Activated gamma-delta T cell treated with Interleukin-2 at 50 U/mL for 16 hours (primary cell): ENCODE data around the gene PRTG.
"Not testable (repeated sequence)": the region's sequence is repeated elsewhere in the genome, so short reads cannot be mapped to it uniquely, and the experiment has no call there.

Experiments used
- DNase-seq: peaks from one replicate; pipeline ENCODE4 v3.0.0-alpha.2; 2020

The PRTG gene

DNA sequence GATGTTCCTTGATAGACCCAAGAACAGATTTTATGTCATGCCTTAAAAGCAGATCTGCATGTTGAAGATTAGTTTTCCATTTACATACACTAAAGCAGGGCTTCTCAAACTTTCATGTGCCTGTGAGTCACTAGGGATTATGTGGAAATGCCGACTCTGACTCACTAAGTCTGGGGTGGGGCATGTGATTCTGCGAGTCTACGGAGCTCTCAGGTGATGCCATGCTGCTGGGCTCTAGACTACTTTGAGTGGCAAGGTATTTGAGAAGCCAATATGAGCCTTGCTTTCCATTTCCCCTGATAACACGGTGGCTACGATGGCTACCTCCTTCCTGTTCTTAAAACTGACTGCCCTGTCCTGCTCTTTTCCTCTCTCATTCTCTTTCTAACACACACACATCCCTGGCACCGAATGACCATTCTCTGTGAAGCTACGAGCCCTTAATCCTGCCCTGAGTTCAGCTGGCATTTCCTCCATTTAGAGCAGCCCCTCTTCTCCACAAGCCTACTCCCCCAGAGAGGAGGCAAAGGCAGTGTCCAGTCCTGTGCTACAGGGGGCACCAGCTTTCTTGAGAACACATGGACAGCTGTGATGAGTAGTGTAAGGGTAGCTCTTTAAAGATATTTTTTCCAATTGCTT, 115.1 kb downstream of the PRTG start:
- DNase-seq, result no peak

DNA sequence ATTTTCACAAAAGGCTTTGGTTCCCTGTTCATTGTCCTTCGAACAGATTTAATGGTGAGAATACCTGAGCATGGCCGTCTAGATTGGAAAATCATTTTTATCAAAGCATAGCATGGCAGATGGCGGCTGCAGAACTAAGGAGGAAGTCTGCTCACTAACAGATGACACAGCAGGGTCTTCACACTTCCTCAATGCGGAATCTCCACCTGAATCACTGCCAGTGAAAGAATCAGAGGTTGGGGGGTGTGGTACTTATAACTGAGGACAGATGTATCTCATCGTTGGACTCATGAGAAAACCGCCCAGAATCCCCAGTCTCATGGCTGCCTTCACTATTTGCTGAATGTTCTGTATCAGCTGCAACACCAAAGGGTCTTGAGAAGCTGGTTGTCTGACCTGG, 123.2 kb downstream of the PRTG start:
- no peak for DNase-seq

DNA sequence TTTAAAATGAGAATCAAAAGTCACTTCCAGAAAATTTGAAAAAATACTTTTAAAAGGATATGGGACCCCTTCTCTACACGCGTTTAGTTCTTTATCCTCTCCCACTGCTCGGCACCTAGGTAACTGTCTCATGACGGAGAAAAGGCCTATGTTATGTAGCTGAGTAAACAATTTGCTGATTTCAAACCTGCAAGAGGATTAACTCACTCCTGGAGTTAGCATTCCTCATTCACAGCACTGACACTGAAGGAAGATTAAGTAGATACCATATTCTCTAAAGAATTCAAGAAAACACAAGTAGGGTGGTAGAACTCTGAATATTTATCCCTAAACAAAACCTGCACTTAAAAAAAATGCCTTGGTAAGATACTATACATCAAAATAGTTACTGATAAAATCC, 124.6 kb downstream of the PRTG start:
- no peak for DNase-seq

DNA sequence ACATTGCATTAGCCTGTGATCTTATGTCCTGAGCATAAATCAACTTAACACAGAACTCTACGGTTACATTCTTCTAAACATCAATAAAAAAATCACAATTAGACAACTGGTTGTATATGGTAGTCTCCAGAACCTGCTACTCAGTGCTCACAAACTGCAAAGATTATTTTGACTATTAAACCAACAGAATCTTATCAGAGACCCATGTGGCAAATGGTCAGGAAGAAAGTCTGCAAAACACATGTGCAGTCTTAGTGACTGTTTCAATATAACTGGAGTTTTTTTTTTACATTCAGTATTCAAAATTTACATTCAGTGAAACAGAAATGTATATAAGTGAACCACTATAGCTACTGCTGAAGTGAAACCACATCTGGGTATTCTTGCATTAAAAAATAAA, 127.5 kb downstream of the PRTG start:
- no peak for DNase-seq

DNA sequence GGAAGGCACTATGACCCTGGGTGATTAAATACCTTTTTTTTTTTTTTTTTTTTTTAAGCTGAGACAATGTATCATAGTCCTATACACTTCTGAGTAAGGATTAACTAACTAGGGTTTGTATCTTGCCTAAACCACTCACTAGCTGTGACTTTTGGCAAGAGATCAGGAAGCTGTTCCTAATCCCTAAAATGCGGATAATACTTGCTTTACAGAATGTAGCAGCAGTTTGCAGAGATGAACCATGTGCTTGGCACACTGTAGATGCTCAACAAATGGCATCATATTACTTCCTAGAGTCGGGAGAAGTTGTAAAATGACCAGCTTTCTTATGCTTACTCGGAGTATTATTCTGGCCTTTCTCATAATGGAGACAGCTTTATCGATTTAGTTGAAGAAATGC, 129.2 kb downstream of the PRTG start:
- no peak for DNase-seq

DNA sequence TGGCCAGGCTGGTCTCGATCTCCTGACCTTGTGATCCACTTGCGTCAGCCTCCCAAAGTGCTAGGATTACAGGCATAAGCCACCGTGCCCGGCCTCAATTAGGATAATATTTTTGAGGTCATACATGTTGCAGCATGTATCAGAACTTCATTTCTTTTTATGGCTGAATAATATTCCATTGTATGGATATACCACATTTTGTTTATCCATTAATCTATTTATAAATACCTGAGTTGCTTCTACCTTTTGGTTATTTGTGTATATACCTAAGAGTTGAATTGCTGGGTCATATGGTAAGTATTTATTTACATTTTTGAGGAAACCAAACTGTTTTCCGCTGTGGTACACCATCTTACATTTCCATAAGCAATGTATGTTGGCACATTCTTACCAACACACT, 136.7 kb downstream of the PRTG start:
- no peak for DNase-seq

DNA sequence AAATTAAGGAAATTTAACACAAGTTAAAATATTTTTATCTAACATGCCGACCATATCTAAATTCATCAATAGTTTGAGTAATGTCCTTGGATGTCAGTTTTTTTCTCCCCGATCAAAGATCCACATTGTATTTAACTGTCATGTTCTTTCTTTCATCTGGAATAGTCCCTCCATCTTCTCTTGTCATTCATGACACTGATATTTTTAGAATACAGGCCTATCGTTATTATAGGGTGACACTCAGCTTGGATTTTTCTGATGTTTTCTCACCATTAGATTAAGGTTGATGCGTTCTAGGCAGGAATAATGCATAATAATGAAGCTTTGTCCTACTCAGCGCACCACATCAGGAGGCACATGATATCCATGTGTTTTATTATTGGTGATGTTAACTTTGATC, 141.6 kb downstream of the PRTG start:
- DNase-seq, result no peak

DNA sequence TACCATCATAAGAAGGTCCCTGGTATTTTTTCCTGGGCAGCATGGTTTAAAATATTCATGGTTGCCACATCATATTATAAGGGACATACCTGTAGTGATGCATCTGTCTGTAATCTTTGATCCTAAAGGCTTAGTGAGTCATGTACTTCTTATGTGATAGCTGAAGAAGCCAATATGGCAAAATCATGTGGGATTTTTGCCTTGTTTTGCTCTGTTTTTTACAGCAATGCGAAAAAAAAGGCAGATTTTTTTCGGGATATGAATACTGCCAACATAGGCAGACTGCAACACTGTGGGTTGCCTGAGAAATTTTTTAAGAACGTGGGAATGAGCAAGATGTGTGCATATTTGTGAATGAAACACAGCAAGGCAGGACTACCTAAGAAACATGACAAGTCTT, 143.5 kb downstream of the PRTG start:
- DNase-seq, result no peak

DNA sequence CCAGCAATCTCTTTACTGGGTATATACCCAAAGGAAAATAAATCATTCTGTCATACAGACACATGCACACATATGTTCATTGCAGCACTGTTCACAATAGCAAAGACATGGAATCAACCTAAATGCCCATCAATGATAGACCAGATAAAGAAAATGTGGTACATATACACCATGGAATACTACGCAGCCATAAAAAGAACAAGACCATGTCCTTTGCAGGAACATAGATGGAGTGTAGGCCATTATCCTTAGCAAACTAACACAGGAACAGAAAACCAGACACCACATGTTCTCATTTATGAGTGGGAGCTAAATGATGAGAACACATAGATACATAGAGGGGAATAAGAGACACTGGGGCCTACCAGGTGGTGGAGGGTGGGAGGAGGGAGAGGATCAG, 149.9 kb downstream of the PRTG start:
- DNase-seq, result not testable (repeated sequence)

DNA sequence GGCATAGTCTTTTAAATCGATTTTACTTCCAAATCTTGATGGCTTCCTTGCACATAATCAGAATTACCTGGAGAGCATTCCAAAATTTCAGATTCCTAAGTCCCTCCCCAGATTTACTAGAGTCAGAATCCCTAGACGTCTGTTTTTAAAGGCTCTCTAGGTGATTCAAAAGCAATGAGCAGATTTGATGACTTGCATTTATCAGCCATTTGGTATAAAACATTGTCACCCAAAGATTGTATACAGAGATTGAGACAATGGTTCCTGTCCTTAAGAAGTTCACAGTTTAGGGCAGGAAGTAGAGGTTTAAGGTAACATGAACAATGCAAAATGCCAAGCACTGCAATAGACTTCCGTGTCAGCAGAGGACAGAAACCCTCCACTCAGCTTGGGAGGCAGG, 152.2 kb downstream of the PRTG start:
- DNase-seq, result no peak

DNA sequence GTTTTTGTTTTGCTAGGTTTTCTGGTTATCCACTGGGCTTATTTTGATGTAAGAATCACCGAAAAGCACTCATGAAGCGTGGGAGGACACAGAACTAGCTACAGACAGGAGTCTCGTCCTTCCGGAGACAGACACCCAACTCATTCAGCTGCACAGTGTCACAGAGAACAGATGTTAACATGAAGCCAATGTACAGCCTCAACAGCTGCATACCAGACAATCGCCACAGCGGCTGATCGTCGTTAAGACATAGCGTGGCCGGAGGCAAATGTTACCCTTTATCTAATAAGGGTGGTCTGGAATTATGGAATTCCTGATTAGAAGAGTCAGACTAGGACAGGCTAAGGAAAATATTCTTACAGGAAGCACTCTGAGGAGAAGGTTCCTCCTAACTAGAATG, 153.7 kb downstream of the PRTG start:
- DNase-seq, result no peak

DNA sequence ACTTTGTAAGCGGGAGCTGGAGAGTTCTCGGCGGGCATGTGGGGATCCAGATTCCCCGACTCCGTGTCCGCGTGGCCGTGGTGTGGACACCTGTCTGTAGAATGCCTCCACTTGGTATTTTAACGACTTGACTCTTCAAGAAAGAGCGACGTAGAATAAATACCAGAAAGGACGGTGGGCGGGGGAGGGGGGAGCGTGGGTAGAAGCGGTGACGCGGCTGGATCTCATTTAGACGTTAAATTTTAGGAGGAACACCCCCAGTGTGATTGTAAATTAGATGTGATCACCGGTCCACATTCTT, 154.2 kb downstream of the PRTG start:
- DNase-seq, result no peak

DNA sequence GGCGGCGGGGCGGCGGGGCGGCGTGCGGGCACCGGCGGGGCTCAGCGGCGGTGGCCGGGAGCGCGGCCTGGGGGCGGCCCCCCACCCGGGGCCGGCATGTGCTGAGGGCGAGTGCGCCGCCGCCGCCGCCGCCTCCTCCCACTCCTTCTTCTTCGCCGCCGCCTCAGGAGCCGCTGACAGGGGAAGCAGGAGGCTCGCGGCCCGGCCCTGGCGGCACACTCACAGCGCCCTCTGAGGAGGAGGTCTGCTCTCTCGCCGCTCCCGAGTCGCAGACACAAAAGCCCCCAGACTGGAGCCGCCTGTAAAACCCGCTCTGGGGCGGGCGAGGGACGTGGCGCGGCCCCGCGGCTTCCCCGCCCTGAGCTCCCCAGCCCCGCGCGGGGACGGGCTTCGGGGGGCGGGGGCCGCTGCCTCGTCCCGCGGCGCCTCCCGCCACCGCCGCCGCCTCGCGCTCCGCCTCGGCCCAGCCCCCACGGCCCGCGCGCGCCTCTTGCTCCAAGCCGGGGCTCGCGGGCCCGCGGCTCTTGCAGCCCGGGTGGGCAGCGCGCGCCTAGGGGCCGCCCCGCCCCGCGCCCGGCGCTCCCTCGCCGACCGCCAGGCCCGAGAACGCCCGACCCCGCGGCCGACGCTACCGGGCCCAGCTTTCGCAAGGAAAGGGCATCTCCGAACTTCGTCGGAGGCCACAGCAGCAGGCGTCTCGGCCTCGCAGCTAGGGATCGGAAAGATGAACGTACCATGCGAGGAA, 154.7 kb downstream of the PRTG start, which contains the start of gene PYGO1:
TSS of gene PYGO1 (minus strand) at position 276 of the 745 bp plus-strand sequence. CDS start 462 bp downstream, outside the sequence.
- peak; percentile 5 for DNase-seq

DNA sequence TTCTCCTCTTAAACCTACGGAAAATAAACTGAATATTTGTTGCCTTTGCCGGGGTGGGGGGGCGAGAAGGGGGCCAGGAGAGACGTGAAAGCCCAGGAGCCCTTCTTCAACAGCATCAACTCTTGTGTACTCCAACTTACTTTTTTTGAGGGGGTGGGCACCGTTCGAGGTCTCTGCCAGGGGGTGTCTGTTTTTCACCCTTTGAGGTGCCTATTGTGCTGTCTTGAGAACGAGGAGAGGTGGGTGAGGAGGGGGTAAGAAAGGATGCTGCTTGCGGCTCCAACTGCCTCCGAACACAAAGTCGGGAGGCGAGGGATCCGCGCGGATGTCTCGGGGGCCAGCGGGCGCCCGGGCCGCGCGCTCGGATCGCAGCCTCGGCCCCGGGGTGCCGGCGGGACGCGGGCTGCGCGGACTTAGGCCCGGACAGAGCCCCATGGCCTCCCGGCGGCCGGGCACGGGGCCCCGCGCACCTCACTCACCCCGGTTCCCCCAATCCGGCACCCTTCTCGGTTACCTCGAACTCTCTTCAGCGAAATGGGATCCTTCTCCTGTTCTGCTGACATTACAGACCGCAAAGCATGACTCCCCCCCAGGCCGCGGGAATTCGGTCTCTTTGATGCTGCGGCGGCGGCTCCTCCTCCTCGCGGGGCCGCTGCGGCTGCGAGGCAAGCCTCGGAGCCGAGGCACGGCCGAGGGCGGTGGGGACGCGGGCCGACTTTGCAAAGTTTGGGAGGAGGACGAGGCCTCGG, 155.5 kb downstream of the PRTG start:
- DNase-seq, result peak; percentile 4

DNA sequence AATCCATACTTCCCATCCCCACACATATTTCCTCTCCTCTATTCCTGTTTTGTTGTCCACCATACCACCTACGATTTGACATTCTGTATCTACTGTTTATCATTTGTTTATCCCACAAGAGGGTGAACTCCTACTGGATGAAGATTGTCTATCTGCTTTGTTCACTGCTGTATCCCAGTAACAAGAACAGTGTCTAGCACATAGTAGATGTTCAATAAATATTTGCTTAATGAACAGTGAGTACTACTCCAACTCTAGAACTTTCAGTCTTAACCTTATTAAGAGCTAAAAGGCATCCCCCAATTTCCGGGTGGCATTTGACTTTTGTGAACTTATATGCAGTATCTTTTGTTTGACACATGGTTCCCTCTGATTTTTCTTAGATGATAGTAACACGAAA, 156.1 kb downstream of the PRTG start:
- no peak for DNase-seq

DNA sequence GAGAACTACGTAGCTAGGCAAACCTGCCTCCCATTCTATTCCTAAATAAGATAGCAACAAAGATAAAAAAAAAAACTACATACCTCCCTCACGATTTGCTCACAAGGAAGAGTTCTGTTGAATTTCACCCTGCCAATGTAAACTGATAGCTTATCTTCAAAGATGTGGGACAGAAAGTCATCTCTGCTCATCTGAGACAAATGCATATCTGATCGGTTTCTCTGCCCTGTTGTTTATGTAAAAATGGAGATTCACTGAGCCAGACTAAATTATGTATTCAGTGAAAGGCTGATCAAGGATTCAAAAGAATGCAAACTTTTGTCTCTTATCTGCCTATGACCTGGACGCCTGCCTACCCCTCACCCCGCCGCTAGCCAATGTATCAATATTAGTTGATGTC, 166.0 kb downstream of the PRTG start:
- no peak for DNase-seq

DNA sequence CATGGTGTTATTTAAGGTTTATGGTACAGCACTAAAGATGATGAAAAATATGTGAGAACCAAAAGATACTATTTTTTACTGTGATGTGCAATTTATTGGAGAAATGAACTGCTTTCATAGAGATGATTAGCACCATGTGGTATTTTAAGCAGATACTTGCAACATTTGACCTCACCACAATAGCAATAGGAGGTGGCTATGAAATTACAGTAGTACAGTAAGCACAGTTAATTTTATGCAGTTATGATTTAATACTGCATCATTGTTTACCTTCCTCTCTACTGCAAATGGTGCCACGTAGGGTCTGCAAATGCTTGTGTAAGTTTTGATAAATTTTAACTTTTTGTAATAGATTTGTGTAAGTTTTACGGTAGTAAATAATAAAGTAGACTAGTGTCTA, 168.9 kb downstream of the PRTG start:
- no peak for DNase-seq

DNA sequence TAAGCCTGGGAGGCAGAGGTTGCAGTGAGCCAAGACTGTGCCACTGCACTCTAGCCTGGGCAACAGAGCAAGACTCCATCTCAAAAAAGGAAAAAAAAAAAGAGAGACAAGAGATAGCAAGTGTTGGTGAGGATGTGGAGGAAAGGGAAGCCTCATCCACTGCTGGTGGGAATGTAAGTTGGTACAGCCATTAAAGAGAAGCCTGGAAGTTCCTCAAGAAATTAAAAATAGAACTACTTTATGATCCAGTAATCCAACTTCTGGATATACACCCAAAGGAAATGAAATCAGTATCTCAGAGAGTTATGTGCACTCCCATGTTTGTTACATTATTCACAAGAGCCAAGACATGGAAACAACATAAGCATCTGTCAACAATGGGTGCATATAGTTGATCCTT, 169.7 kb downstream of the PRTG start:
- no peak for DNase-seq

DNA sequence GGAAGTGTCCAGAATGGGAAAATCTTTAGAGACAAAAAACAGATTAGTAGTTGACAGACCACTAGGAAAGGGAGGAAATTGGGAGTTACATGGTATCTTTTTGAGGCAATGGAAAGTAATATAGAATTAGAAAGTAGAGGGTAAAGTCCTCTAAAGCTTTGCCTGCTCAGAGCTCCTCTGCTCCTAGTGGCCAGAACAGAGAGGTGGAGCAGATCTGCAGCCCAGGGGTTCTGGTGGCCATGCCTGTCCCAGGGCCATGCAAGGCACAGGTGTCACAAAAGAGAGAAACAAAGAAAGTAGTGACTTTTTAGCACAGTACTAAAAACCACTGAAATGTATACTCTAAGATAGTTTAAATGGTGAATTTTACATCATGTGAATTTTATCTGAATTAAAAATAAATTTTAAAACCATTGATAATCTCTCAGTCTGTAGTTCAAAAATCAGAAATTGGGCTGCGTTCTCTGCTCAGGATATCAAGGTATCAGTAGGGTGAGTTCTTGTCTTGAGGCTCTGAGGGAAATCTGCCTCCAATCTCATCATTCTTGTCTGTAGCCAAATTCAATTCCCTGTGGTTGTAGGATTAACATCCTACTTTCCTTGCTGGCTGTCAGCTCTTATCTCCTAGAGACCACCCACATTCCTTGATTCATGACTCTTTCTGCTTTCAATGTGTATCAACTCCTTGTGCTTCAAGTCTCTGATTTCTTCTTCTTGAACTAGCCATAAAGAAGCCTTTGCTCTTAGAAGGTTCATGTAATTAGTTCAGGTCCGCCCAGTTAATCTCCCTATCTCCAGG, 178.4 kb downstream of the PRTG start:
- no peak for DNase-seq

DNA sequence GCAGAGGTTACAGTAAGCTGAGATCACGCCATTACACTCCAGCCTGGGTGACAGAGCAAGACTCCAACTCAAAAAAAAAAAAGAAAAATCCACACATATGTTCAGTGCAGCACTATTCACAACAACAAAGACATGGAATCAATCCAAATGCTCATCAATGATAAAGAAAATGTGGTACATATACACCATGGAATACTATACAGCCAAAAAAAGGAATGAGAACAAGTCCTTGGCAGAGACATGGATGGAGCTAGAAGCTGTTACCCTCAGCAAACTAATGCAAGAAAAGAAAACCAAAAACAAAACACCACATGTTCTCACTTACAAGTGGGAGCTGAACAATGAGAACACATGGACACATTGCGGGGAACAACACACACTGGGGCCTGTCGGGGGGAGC, 180.4 kb downstream of the PRTG start:
- DNase-seq, result no peak
